H1 (cell line): ENCODE data around the gene ZNF48. TPM values are rescaled to one million over a fixed set of nuclear protein-coding genes. Genes with fewer than 3 reads are reported as not detected.

Source experiments
- BRCA1 ChIP-seq: IDR thresholded peaks from 2 replicates; pipeline ENCODE4 v1.6.1; 2012; ENCODE audit warnings: low read depth, low read length, improper control_type of control experiment
- CEBPB ChIP-seq: IDR thresholded peaks from 2 replicates; pipeline ENCODE4 v1.6.1; 2012; ENCODE audit warnings: low read depth, low read length
- CHD7 ChIP-seq: fragments of 300-600 bp; sonication (generic); IDR thresholded peaks from 2 replicates; pipeline ENCODE4 v1.7.1; 2012; ENCODE audit warnings: low read length, moderate library complexity, mild to moderate bottlenecking, inconsistent platforms; ENCODE audit not compliant: insufficient replicate concordance
- RAD21 ChIP-seq, 2 experiments: IDR thresholded peaks in 1 of 2; conservative IDR thresholded peaks in 1 of 2; 2 replicates each; pipeline ENCODE4 v1.6.1; 2011; ENCODE audit warnings: low read depth in 2 of 2, low read length in 2 of 2, improper control_type of control experiment in 1 of 2, inconsistent platforms in 1 of 2, mild to moderate bottlenecking in 1 of 2, moderate library complexity in 1 of 2
- SIRT6 ChIP-seq: IDR thresholded peaks from one replicate; pipeline ENCODE4 v1.7.1; 2012; ENCODE audit warnings: low read length, inconsistent platforms
- SIX5 ChIP-seq: IDR thresholded peaks from 2 replicates; pipeline ENCODE4 v1.6.1; 2011; ENCODE audit warnings: mild to moderate bottlenecking, low read depth, low read length
- SP2 ChIP-seq: IDR thresholded peaks from 2 replicates; pipeline ENCODE4 v1.6.1; 2012; ENCODE audit warnings: mild to moderate bottlenecking, low read length, inconsistent platforms
- SUZ12 ChIP-seq: fragments of 200-600 bp; sonication (generic); IDR thresholded peaks from 2 replicates; pipeline ENCODE4 v1.6.1; 2012; ENCODE audit warnings: mild to moderate bottlenecking, inconsistent platforms, low read length, moderate library complexity, mixed read lengths
- TAF1 ChIP-seq: IDR thresholded peaks from 2 replicates; pipeline ENCODE4 v1.6.1; 2011; ENCODE audit warnings: mild to moderate bottlenecking, low read depth, low read length
- TAF7 ChIP-seq: optimal IDR thresholded peaks from 2 replicates; pipeline ENCODE3; 2011; ENCODE audit warnings: low read depth, mild to moderate bottlenecking, inconsistent platforms, low read length, moderate library complexity, borderline replicate concordance
- TCF12 ChIP-seq: IDR thresholded peaks from 2 replicates; pipeline ENCODE4 v1.6.1; 2011; ENCODE audit warnings: low read depth, mild to moderate bottlenecking, low read length
- polyA plus RNA-seq, 7 experiments: library from polyadenylated mRNA; depleted of rRNA in 3 of 7; stranded (reverse) in 5 of 7; unstranded in 2 of 7; fragments of >200 nt in 5 of 7; fragments of 200-250 nt in 2 of 7; gene quantifications; 1 replicate in 5 of 7; 2 replicates in 1 of 7; 4 replicates in 1 of 7; pipeline versions ENCODE4 v1.2.1 to v1.2.3, GENCODE V29; 2011 to 2013; ENCODE audit warnings: missing spikeins in 2 of 7, mixed read lengths in 2 of 7
- total RNA-seq: library from RNA; stranded (reverse); fragmentation: NEBNext Ultra II Directional; extraction: Animal tissue kit (Norgen Biotek cat#: 25700); gene quantifications from 2 replicates; pipeline ENCODE4 v1.2.1, GENCODE V29; 2021

ZNF48 gene
- total and polyA plus RNA-seq, 2 of the 8 experiments (the other 6 are each of a cell fraction or from before 2014, with no cell fraction given) = 30.4 to 41.2 TPM

DNA sequence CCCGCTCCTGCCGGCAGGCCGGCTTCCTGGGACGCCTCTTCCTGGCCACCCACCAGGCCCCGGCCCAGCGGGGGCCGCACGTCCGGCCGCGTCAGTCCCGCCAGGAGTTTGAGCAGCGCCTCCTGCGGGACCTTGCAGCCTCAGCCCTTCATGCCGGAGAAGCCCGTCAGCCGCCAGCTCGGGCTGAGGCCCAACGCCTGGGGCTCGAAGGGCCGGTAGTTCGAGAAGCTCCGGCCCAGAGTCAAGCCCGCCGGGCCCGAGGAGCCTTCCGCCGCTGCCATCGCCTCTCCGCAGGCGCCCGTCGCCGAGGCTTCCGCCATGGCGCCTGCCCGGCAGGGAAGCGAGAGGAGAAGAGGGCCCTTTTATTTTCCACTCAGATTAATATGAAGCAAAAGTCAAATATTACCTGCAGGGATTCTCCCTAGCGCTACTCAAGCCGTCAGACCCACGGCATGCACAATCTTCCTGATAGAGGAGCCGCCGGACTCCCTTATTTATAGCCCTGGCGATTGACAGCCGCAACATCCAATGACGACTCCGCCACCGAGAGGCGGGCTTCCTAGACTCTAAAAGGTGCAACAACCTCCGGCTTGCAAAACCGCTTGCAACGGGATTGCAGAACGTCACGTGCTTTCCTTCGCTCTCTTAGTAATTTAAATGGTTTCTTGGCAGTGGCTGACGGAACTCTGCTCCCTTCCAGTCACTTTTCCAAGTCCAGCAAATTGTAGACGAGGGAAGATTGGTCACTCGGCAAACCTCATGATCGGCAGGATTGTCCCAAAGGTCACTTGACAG lies 50.4 kb downstream of the ZNF48 start, which contains the start of gene SEPHS2 (continued):
- TF ChIP-seq CHD7 = no peak
- no peak; a peak in 2 of 4 replicates for TF ChIP-seq RAD21 (IDR thresholded peaks at IDR 0.05 in 1 of 2, conservative IDR thresholded peaks at IDR 0.05 in 1 of 2; ENCODE audit: low read depth in 2 of 2, low read length in 2 of 2)
- no peak for TF ChIP-seq SIRT6
- peak; percentile 84; the same call in 1 of the 2 replicates for TF ChIP-seq TAF1
- TF ChIP-seq TCF12 = no peak
- peak; percentile 63; the same call in 1 of the 2 replicates for TF ChIP-seq SP2
- TF ChIP-seq TAF7 = peak; percentile 14
- no peak for TF ChIP-seq SUZ12
- TF ChIP-seq SIX5 = no peak
- TF ChIP-seq CEBPB = 0 out of 2 replicates have a peak, but pooled peaks have one; percentile 48
- TF ChIP-seq BRCA1 = no peak
